HG02884 (cell line): ENCODE results near the gene ZSWIM9.
"Not testable (repeated sequence)": the region's sequence is repeated elsewhere in the genome, so short reads cannot be mapped to it uniquely, and the experiment has no call there.

Experiments used
- ATAC-seq: cut with Tn5 transposase; IDR thresholded peaks from one replicate; pipeline ENCODE4 v1.9.1; 2021; ENCODE audit warnings: mild to moderate bottlenecking, moderate library complexity; ENCODE audit not compliant: unreplicated experiment

ZSWIM9 gene

GRCh38 chr19:48210005-48210404, 39.5 kb downstream of the ZSWIM9 start:
- no peak for ATAC-seq

GRCh38 chr19:48213959-48214358, 43.5 kb downstream of the ZSWIM9 start:
- ATAC-seq = no peak

- no peak for ATAC-seq
Observed at GRCh38 chr19:48216933-48217332, 46.5 kb downstream of the ZSWIM9 start.

- ATAC-seq = no peak
Observed at GRCh38 chr19:48218997-48219396, 48.5 kb downstream of the ZSWIM9 start.

DNA sequence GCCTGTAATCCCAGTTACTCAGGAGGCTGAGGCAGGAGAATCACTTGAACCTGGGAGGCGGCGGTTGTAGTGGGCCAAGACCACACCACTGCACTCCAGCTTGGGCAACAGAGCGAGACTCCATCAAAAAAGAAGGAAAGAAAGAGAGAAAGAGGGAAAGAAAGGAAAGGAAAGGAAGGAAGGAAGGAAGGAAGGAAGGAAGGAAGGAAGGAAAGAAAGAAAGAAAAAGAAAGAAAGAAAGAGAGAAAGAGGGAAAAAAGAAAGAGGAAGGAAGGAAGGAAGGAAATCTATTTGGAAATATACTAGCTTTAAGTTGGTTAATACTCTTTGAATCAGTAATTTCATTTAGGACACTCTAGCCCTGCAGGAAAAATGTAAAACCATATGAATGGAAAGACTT, 50.3 kb downstream of the ZSWIM9 start:
- ATAC-seq = not testable (repeated sequence)

DNA sequence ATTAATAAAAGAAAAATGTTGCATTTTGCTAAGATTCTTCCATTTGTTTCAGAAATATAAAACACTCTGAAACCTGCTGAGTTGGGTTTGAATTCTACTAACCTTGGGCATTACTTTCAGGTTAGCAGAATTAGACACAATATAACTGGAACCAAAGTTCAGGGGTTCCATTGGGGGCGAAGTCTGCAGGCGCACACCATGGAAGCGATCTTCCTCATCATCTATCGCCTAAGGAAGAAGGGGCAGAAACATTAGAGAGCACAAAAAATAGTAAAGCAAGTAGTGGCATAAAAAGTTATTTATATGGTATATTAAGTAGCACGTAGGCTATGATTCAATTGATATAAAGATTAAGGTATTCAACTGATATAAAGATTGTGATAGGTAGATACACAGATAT, 51.1 kb downstream of the ZSWIM9 start:
- ATAC-seq = no peak

DNA sequence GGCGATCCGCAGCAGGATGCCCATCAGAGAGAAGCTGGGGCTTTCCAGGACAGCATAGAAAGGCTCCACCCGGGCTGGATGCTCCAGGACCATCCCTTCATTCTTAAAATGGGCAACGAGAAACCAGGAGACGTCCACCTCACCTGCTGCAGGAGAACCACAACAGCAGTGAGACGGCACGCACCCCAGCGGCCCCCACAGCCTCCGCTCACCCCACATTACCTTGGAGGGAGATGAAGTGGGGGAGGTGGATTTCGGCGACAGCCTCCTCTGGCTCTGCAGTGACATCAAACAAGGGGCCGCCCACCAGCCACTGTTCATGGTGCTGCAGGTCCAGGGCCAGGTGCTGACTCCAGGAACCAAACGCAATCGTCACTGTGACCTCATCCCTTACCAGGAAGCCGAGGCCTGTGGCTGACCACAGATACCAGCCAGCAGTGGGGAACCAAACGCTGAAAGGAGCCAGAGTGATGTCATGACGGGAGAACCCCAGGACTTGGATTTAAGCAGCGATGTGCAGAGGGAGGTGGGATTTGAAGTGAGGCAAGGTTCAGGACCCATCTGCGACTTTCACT, 60.2 kb downstream of the ZSWIM9 start:
- no peak for ATAC-seq

DNA sequence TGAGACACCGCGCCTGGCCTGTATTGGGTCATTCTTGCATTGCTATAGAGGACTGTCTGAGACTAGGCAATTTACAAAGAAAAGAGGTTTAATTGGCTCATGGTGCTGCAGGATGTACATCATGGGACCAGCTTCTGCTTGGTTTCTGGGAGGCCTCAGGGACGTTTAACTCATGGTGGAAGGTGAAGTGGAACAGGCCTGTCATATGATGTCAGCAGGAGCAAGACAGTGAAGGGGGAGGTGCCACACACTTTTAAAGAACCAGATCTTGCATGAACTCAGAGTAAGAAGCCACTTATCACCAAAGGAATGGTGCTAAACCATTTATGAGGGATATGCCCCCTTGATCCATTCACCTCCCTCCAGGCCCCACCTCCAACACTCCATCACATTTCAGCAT, 66.6 kb downstream of the ZSWIM9 start:
- no peak for ATAC-seq

- no peak for ATAC-seq
Observed at GRCh38 chr19:48239120-48239519, 68.6 kb downstream of the ZSWIM9 start.

DNA sequence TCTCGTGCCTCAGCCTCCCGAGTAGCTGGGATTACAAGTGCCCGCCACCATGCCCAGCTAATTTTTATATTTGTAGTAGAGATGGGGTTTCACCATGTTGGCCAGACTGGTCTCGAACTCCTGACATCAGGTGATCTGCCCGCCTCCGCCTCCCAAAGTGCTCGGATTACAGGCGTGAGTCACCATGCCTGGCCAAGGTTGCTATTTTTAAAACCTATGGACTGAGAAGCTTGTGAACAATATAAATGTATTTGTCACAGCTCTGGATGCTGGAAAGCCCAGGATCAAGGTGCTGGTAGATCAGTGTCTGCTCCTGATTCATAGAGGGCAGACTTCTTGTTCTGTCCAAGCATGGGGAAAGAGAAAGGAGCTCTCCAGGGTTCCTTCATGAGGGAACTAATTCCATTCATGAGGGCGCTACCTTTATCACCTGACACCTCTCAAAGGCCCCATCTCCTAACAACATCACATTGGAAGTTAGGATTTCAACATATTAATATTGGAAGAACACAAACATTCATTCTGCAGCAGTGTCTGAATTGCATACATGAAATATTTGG, 69.2 kb downstream of the ZSWIM9 start:
- ATAC-seq = no peak

GRCh38 chr19:48241771-48242170, 71.3 kb downstream of the ZSWIM9 start:
- ATAC-seq = not testable (repeated sequence)

- no peak for ATAC-seq
Observed at GRCh38 chr19:48244281-48244680, 73.8 kb downstream of the ZSWIM9 start.

GRCh38 chr19:48246101-48246500, 75.6 kb downstream of the ZSWIM9 start:
- no peak for ATAC-seq

GRCh38 chr19:48247212-48247611, 76.7 kb downstream of the ZSWIM9 start:
- ATAC-seq = no peak
